OCI-LY7 (cell line): Measurements from ENCODE around the gene GLI3.

ENCODE experiments used
- CTCF ChIP-seq: fragments of 200-600 bp; sonication (generic); conservative IDR thresholded peaks from 2 replicates; pipeline ENCODE4 v1.5.1; 2014; ENCODE audit warnings: mild to moderate bottlenecking, antibody characterized with exemption, low read length, moderate library complexity, mixed read lengths
- EZH2phosphoT487 ChIP-seq: fragments of 200-600 bp; sonication (generic); IDR thresholded peaks from 2 replicates; pipeline ENCODE4 v1.6.1; 2018; ENCODE audit warnings: low read depth, borderline replicate concordance, mild to moderate bottlenecking, mixed run types, antibody characterized with exemption, low read length, moderate library complexity, mixed read lengths

GRCh38 chr7:42274053-42274452 lies 37.0 kb upstream of the GLI3 start:
- TF ChIP-seq CTCF (no peak), EZH2phosphoT487 (no peak)
